HepG2 (cell line): Measurements from ENCODE around the gene PLIN4. TPM values are rescaled to one million over a fixed set of nuclear protein-coding genes. Genes with fewer than 3 reads are reported as not detected.

Source experiments
- ATAC-seq: fragments of 200-7000 bp; cut with Tn5 transposase; 3 replicates; pipeline ENCODE4 v1.9.1; 2020; ENCODE audit warnings: mild to moderate bottlenecking, moderate library complexity
- BruUV-seq: library from RNA; stranded (reverse); fragments of 400-500 nt; replicated peaks from 2 replicates; lab custom pipeline; 2021; lab: Mats Ljungman, UMichigan
- CTCF ChIA-PET: fragments of 300-600 bp; formaldehyde crosslinking; extraction: SDS; loops from one replicate; lab custom pipeline; 2021; ENCODE audit warnings: low total read pairs, inconsistent platforms, low intra/inter-chr PET ratio; lab: Yijun Ruan, JAX
- POLR2A ChIA-PET: fragments of 350-600 bp; sonication (Branson Sonifier 250); formaldehyde crosslinking; loops from one replicate; lab custom pipeline; 2020; ENCODE audit warnings: antibody characterized with exemption, inconsistent platforms; lab: Yijun Ruan, JAX
- DNase-seq: peaks from one replicate; pipeline ENCODE4 v3.0.0-alpha.2; 2015; ENCODE audit warnings: low spot score
- FAIRE-seq: peaks from 3 replicates; lab custom pipeline; 2011; peaks lifted over from hg19 to GRCh38; lab: Jason Lieb, UNC
- H2AFZ ChIP-seq: one replicate; pipeline ENCODE4 v1.6.1; 2011; ENCODE audit warnings: low read length, inconsistent platforms
- H3K27ac ChIP-seq: fragments of 300-600 bp; 3 replicates; pipeline ENCODE4 v1.8.0; 2011; ENCODE audit warnings: mixed run types, mild to moderate bottlenecking, mixed read lengths, low read length, inconsistent platforms; ENCODE audit not compliant: insufficient read depth; ENCODE audit errors: extremely low read length
- H3K27me3 ChIP-seq, 2 experiments: fragments of 200-600 bp in 1 of 2; 2 replicates in 1 of 2; 3 replicates in 1 of 2; pipeline versions ENCODE4 v1.6.0 to v1.8.0; 2011; ENCODE audit warnings: low read length in 2 of 2, mild to moderate bottlenecking in 2 of 2, moderate library complexity in 2 of 2, inconsistent platforms in 1 of 2; ENCODE audit not compliant: insufficient read depth in 2 of 2, control insufficient read depth in 1 of 2
- H3K36me3 ChIP-seq, 2 experiments: fragments of 200-600 bp in 1 of 2; replicated peaks in 1 of 2; 2 replicates in 1 of 2; 3 replicates in 1 of 2; pipeline versions ENCODE4 v1.5.1 to v1.8.0; 2011; ENCODE audit warnings: low read length in 2 of 2, inconsistent platforms in 1 of 2; ENCODE audit not compliant: insufficient read depth in 2 of 2, control insufficient read depth in 1 of 2
- H3K4me1 ChIP-seq: 2 replicates; pipeline ENCODE4 v1.5.1; 2012; ENCODE audit warnings: low read length, inconsistent platforms; ENCODE audit not compliant: insufficient read depth
- H3K4me2 ChIP-seq: 2 replicates; pipeline ENCODE4 v1.6.0; 2011; ENCODE audit warnings: low read depth, low read length, inconsistent platforms
- H3K4me3 ChIP-seq, 3 experiments: fragments of 200-600 bp in 1 of 3; sonication (generic), shearing (Covaris generic) in 1 of 3; replicated peaks in 1 of 3; 2 replicates each; pipeline ENCODE4 v1.5.1; 2011 to 2016; ENCODE audit warnings: low read length in 3 of 3, inconsistent platforms in 2 of 3, low read depth in 2 of 3, mild to moderate bottlenecking in 2 of 3, control low read depth in 1 of 3, mixed read lengths in 1 of 3; ENCODE audit not compliant: insufficient read depth in 1 of 3
- H3K79me2 ChIP-seq: one replicate; pipeline ENCODE4 v1.6.1; 2011; ENCODE audit warnings: low read length, inconsistent platforms; ENCODE audit not compliant: insufficient read depth
- H3K9ac ChIP-seq: 2 replicates; pipeline ENCODE4 v1.6.0; 2011; ENCODE audit warnings: mild to moderate bottlenecking, low read depth, low read length, inconsistent platforms; ENCODE audit not compliant: insufficient read depth
- H3K9me3 ChIP-seq: 2 replicates; pipeline ENCODE4 v1.5.1; 2012; ENCODE audit warnings: mild to moderate bottlenecking, low read length
- H4K20me1 ChIP-seq: 2 replicates; pipeline ENCODE4 v1.6.0; 2011; ENCODE audit warnings: inconsistent platforms, mild to moderate bottlenecking, low read length, moderate library complexity; ENCODE audit not compliant: insufficient read depth
- AGO2 ChIP-seq: fragments of 200-400 bp; formaldehyde crosslinking; optimal IDR thresholded peaks from 2 replicates; pipeline ENCODE3; 2017; ENCODE audit warnings: mild to moderate bottlenecking, low read depth, low read length, moderate library complexity
- FOSL2 ChIP-seq: sonication (generic); formaldehyde crosslinking; IDR thresholded peaks from 2 replicates; pipeline ENCODE4 v1.4.0; 2020; ENCODE audit warnings: missing genetic modification reagents
- MIER2 ChIP-seq: IDR thresholded peaks from 2 replicates; pipeline ENCODE4 v1.6.1; 2016; ENCODE audit warnings: missing biosample characterization, missing genetic modification reagents
- PBX3 ChIP-seq: sonication (generic); formaldehyde crosslinking; IDR thresholded peaks from 2 replicates; pipeline ENCODE4 v1.8.1; 2023; ENCODE audit warnings: missing genetic modification reagents, inconsistent platforms, borderline replicate concordance
- ZNF503 ChIP-seq: sonication (generic); formaldehyde crosslinking; IDR thresholded peaks from 2 replicates; pipeline ENCODE4 v1.4.0; 2020; ENCODE audit warnings: missing genetic modification reagents
- ZNF530 ChIP-seq: sonication (generic); formaldehyde crosslinking; IDR thresholded peaks from 2 replicates; pipeline ENCODE4 v1.5.0; 2020; ENCODE audit warnings: low read depth, mild to moderate bottlenecking, missing genetic modification reagents
- ZNF790 ChIP-seq: sonication (generic); formaldehyde crosslinking; IDR thresholded peaks from 2 replicates; pipeline ENCODE4 v1.8.0; 2022; ENCODE audit warnings: missing genetic modification reagents, mild to moderate bottlenecking, borderline replicate concordance
- WGBS: methylation state at CpG from one replicate; pipeline ENCODE4 v1.1.6; 2017; ENCODE audit warnings: low lambda C conversion rate; 5-methylcytosine and 5-hydroxymethylcytosine counted together
- in situ Hi-C: cut with HindIII; loops from 2 replicates; pipeline ENCODE4 v1.10.0; 2017; ENCODE audit warnings: low pct_unique_long_range_greater_than_20kb; ENCODE audit not compliant: extremely low pct_ligation_motif_present
- intact Hi-C: fragments of 100-400 bp; cut with micrococcal nuclease; formaldehyde crosslinking; loops from one replicate; pipeline ENCODE4 v1.10.0; 2022; ENCODE audit not compliant: unreplicated experiment
- polyA plus RNA-seq, 8 experiments: library from polyadenylated mRNA; depleted of rRNA in 3 of 8; stranded (reverse) in 7 of 8; unstranded in 1 of 8; fragments of >200 nt; fragmentation: Illumina TruSeq in 4 of 8; extraction: Trizol in 4 of 8; gene quantifications; 2 replicates each; pipeline versions ENCODE4 v1.2.1 to v1.2.3, GENCODE V29; 2011 to 2016; ENCODE audit warnings: low read depth in 4 of 8, missing spikeins in 1 of 8, mixed read lengths in 1 of 8; ENCODE audit not compliant: insufficient read depth in 1 of 8
- total RNA-seq, 5 experiments: library from RNA; depleted of rRNA; stranded (reverse); fragments of >200 nt; fragmentation: Illumina TruSeq; extraction: Trizol; gene quantifications; 2 replicates each; pipeline ENCODE4 v1.2.3, GENCODE V29; 2016; ENCODE audit warnings: low read depth in 1 of 5

The PLIN4 gene
- total and polyA plus RNA-seq, 2 of the 13 experiments (the other 11 are each of a cell fraction or from before 2014, with no cell fraction given) = 1.1 to 1.3 TPM

DNA sequence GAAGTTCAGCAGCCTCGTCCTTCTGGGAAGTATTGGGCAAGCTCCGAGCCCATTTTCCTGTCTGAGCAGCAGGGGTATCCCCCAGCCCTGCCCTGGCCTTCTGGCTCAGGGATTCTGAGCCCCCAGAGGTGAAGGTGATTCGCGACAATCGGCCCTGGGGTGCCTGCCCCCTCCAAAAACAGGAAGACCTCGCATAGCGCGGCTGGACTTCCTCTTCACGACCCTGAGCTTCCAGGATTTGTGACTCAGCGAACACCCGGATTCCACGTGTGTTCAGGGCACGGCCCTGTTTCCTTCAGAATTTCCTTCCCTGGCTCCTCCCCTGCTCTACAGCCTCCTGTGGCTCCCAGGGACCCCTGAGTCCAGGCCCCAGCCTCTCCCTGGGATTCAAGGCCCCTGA, 41.3 kb upstream of the PLIN4 start, which contains the start of gene SEMA6B:
Gene SEMA6B (minus strand): TSS at position 116 of the 400 bp plus-strand sequence. CDS start 1,227 bp downstream, outside the sequence.
- BruUV-seq = no TSS peak
- H2AFZ ChIP-seq = no peak within 1 kb of the TSS
- in situ Hi-C loops (no loop called here), intact Hi-C loops (no loop called here)
- no peaks in the 10 kb centered on the region for H3K27me3 ChIP-seq
- DNase-seq (no peak), FAIRE-seq (no peak), ATAC-seq (no peak)
- no peak within 1 kb of the TSS for H3K9ac ChIP-seq
- H3K36me3 ChIP-seq = peaks cover 18 to 30% of the 10 kb centered on the region in 2 experiments
- H3K4me2 ChIP-seq = no peak within 1 kb of the TSS
- H3K79me2 ChIP-seq = peaks cover 13% of the 10 kb centered on the region
- H4K20me1 ChIP-seq = peaks cover 9% of the 10 kb centered on the region; the same call in 1 of the 2 replicates
- TF ChIP-seq ZNF503 (CRISPR knock-in tag) (no peak), FOSL2 (CRISPR knock-in tag) (no peak), AGO2 (peak; percentile 20), ZNF790 (CRISPR knock-in tag) (no peak), MIER2 (no peak), PBX3 (CRISPR knock-in tag) (no peak), ZNF530 (no peak)
- H3K9me3 ChIP-seq = no peaks in the 10 kb centered on the region
- POLR2A ChIA-PET = no interaction called here
- CTCF ChIA-PET = interaction anchor here (1.1 kb wide), 1 partner anchor 77 kb away, joined by 6 read pairs; no protein-coding TSS in a partner anchor
- no peak within 1 kb of the TSS for H3K4me3 ChIP-seq
- H3K4me1 ChIP-seq = no peaks in the 10 kb centered on the region
- WGBS = 98% methylated on average over 13 of the region's 13 CpGs
- H3K27ac ChIP-seq = no peak within 1 kb of the TSS
